GM11168 (cell line): Measurements from ENCODE around the gene LRP2BP.

ENCODE experiments used
- in situ Hi-C: fragments of 300-500 bp; cut with MboI; formaldehyde crosslinking; loops from one replicate; pipeline ENCODE4 v1.12.0; 2022; ENCODE audit warnings: low sequenced_read_pairs; ENCODE audit not compliant: unreplicated experiment

Gene LRP2BP

GRCh38 chr4:185395238-185395955, at the start of gene LRP2BP:
TSS of gene LRP2BP (minus strand) at chr4:185395924. CDS start at chr4:185378186, 17,738 bp downstream.
- in situ Hi-C loops, result no loop called here

GRCh38 chr4:185445209-185445608, 49.5 kb upstream of the LRP2BP start:
- in situ Hi-C loops, result no loop called here

GRCh38 chr4:185441479-185441878, 45.8 kb upstream of the LRP2BP start:
- in situ Hi-C loops, result no loop called here

- in situ Hi-C loops, result no loop called here
Observed at GRCh38 chr4:185437809-185438208, 42.1 kb upstream of the LRP2BP start.

- in situ Hi-C loops, result no loop called here
Observed at GRCh38 chr4:185435466-185435865, 39.7 kb upstream of the LRP2BP start.

GRCh38 chr4:185429660-185430059, 33.9 kb upstream of the LRP2BP start:
- in situ Hi-C loops, result no loop called here

GRCh38 chr4:185426960-185427688, 31.4 kb upstream of the LRP2BP start:
- in situ Hi-C loops, result no loop called here

- in situ Hi-C loops, result no loop called here
Observed at GRCh38 chr4:185425647-185426352, 30.1 kb upstream of the LRP2BP start, which contains the start of gene UFSP2. TSS of gene UFSP2 (minus strand) at chr4:185425964. CDS start at chr4:185425868, 96 bp downstream.

- in situ Hi-C loops, result no loop called here
Observed at GRCh38 chr4:185424905-185425646, 29.4 kb upstream of the LRP2BP start.

- in situ Hi-C loops, result no loop called here
Observed at GRCh38 chr4:185421366-185422124, 25.8 kb upstream of the LRP2BP start.

GRCh38 chr4:185416955-185417354, 21.2 kb upstream of the LRP2BP start:
- in situ Hi-C loops, result no loop called here

GRCh38 chr4:185412412-185412811, 16.7 kb upstream of the LRP2BP start:
- in situ Hi-C loops, result no loop called here

GRCh38 chr4:185411849-185412248, 16.1 kb upstream of the LRP2BP start:
- in situ Hi-C loops, result no loop called here

GRCh38 chr4:185408432-185408831, 12.7 kb upstream of the LRP2BP start:
- in situ Hi-C loops, result no loop called here

GRCh38 chr4:185405296-185405999, 9.7 kb upstream of the LRP2BP start:
- in situ Hi-C loops, result no loop called here

- in situ Hi-C loops, result no loop called here
Observed at GRCh38 chr4:185404031-185404430, 8.3 kb upstream of the LRP2BP start.

GRCh38 chr4:185399466-185399865, 3.7 kb upstream of the LRP2BP start:
- in situ Hi-C loops, result no loop called here

GRCh38 chr4:185398618-185399017, 2.9 kb upstream of the LRP2BP start:
- in situ Hi-C loops, result no loop called here
